Tibial nerve (tissue), 4 donors: ENCODE data around the gene ATP2A3. TPM values are rescaled to one million over a fixed set of nuclear protein-coding genes. Genes with fewer than 3 reads are reported as not detected.

Source experiments
- DNase-seq, 2 donors: peaks; one replicate each; pipeline ENCODE4 v3.0.0-alpha.2; 2019; ENCODE audit warnings: low spot score in 2 of 2
- H3K27ac ChIP-seq, 4 donors: fragments of 200-600 bp; sonication (generic) in 3 of 4; one replicate each; pipeline ENCODE4 v1.5.1; 2017 to 2019; ENCODE audit warnings: mild to moderate bottlenecking in 1 of 4
- H3K27me3 ChIP-seq, 2 donors: fragments of 200-600 bp; sonication (generic) in 1 of 2; one replicate each; pipeline versions ENCODE4 v1.5.1 to v1.6.0; 2017 to 2019
- H3K36me3 ChIP-seq, 3 donors: fragments of 200-600 bp; sonication (generic); one replicate each; pipeline ENCODE4 v1.5.1; 2018 to 2019
- H3K4me1 ChIP-seq, 4 donors: fragments of 200-600 bp; sonication (generic) in 3 of 4; one replicate each; pipeline ENCODE4 v1.5.1; 2017 to 2019
- H3K4me3 ChIP-seq, 4 donors: fragments of 200-600 bp; sonication (generic) in 3 of 4; one replicate each; pipeline ENCODE4 v1.5.1; 2017 to 2019; ENCODE audit warnings: mild to moderate bottlenecking in 1 of 4, moderate library complexity in 1 of 4
- H3K9me3 ChIP-seq, 4 donors: fragments of 200-600 bp; sonication (generic) in 3 of 4; one replicate each; pipeline ENCODE4 v1.5.1; 2017 to 2019
- CTCF ChIP-seq, 5 experiments: fragments of 200-600 bp in 3 of 5; fragments of 450-650 bp in 2 of 5; sonication (generic) in 3 of 5; IDR thresholded peaks; one replicate each; pipeline ENCODE4 v1.5.1; 2016 to 2019; ENCODE audit warnings: antibody characterized with exemption in 5 of 5, mild to moderate bottlenecking in 3 of 5, moderate library complexity in 2 of 5
- EP300 ChIP-seq, 2 donors: sonication (generic); formaldehyde crosslinking; IDR thresholded peaks; one replicate each; pipeline ENCODE4 v1.6.1; 2017; ENCODE audit warnings: antibody characterized with exemption in 2 of 2, mild to moderate bottlenecking in 1 of 2
- POLR2A ChIP-seq, 2 donors: fragments of 450-650 bp; IDR thresholded peaks; one replicate each; pipeline ENCODE4 v1.6.1; 2017; ENCODE audit warnings: antibody characterized with exemption in 2 of 2, mild to moderate bottlenecking in 2 of 2, moderate library complexity in 2 of 2
- WGBS, 2 donors: methylation state at CpG; one replicate each; pipeline ENCODE4 v1.1.5; 2018; 5-methylcytosine and 5-hydroxymethylcytosine counted together
- total RNA-seq, 4 donors: library from RNA; depleted of rRNA; stranded (reverse); fragments of >200 nt; gene quantifications; one replicate each; pipeline ENCODE4 v1.1.0, GENCODE V29; 2016

The ATP2A3 gene
- total RNA-seq, 4 donors from 2014 or later, result 5.9 to 12.9 (median 9.1) TPM

- Histone ChIP-seq H3K4me1 (peaks cover 0 to 23% (median 4%) of the 10 kb centered on the region in 4 donors), H3K36me3 (peaks cover 0 to 52% (median 25%) of the 10 kb centered on the region in 3 donors), H3K27me3 (no peaks in the 10 kb centered on the region), H3K9me3 (no peaks in the 10 kb centered on the region), H3K27ac (no peak overlapping the region), H3K4me3 (no peak overlapping the region)
- 30 to 34% methylated on average over 40 to 44 of the region's 44 CpGs for WGBS, 2 donors
- TF ChIP-seq POLR2A (IDR thresholded peaks at IDR 0.05), result no peak
- TF ChIP-seq CTCF (IDR thresholded peaks at IDR 0.05), result peak; percentile 76 to 94 (median 93)
- no peak for TF ChIP-seq EP300 (IDR thresholded peaks at IDR 0.05)
- no peak for DNase-seq
Measured at GRCh38 chr17:4004517-4005295, 40.5 kb upstream of the ATP2A3 start.

- DNase-seq, result no peak
- Histone ChIP-seq H3K4me1 (peaks cover 0 to 14% (median 1%) of the 10 kb centered on the region in 4 donors), H3K36me3 (peaks cover 0 to 42% (median 19%) of the 10 kb centered on the region in 3 donors), H3K4me3 (no peak overlapping the region), H3K9me3 (no peaks in the 10 kb centered on the region), H3K27ac (no peak overlapping the region), H3K27me3 (no peaks in the 10 kb centered on the region)
- WGBS, 2 donors, result 69 to 75% methylated on average over 40 to 45 of the region's 46 CpGs
- TF ChIP-seq CTCF (IDR thresholded peaks at IDR 0.05) (no peak), POLR2A (IDR thresholded peaks at IDR 0.05) (no peak), EP300 (IDR thresholded peaks at IDR 0.05) (no peak)
Measured at GRCh38 chr17:4003501-4004421, 39.5 kb upstream of the ATP2A3 start.

GRCh38 chr17:4003131-4003500 lies 38.9 kb upstream of the ATP2A3 start:
- 84 to 91% methylated on average over 11 to 17 of the region's 21 CpGs for WGBS, 2 donors
- Histone ChIP-seq H3K36me3 (peaks cover 0 to 36% (median 15%) of the 10 kb centered on the region in 3 donors), H3K27me3 (no peaks in the 10 kb centered on the region), H3K27ac (no peak overlapping the region), H3K4me3 (no peak overlapping the region), H3K4me1 (peaks cover 0 to 13% (median 0%) of the 10 kb centered on the region in 4 donors), H3K9me3 (no peaks in the 10 kb centered on the region)
- DNase-seq, result no peak
- TF ChIP-seq POLR2A (IDR thresholded peaks at IDR 0.05) (no peak), EP300 (IDR thresholded peaks at IDR 0.05) (no peak), CTCF (IDR thresholded peaks at IDR 0.05) (no peak)

- peaks cover 0 to 16% (median under 1%) of the 10 kb centered on the region in 3 donors for H3K36me3 ChIP-seq
- no peaks in the 10 kb centered on the region for H3K27me3 ChIP-seq
- H3K4me3 ChIP-seq, result no peak overlapping the region
- 67 to 74% methylated on average over 13 of the region's 13 CpGs for WGBS, 2 donors
- no peak overlapping the region for H3K27ac ChIP-seq
- peaks cover 0 to 13% (median 0%) of the 10 kb centered on the region in 4 donors for H3K4me1 ChIP-seq
- no peak for DNase-seq
- TF ChIP-seq EP300 (IDR thresholded peaks at IDR 0.05) (no peak), CTCF (IDR thresholded peaks at IDR 0.05) (no peak), POLR2A (IDR thresholded peaks at IDR 0.05) (no peak)
- no peaks in the 10 kb centered on the region for H3K9me3 ChIP-seq
Measured at GRCh38 chr17:4001048-4001590, 36.9 kb upstream of the ATP2A3 start.
